HUES6 (cell line): ENCODE data around the gene CDKN2D.

Experiments used
- H3K27ac ChIP-seq: 2 replicates; pipeline ENCODE4 v1.7.0; 2013; ENCODE audit warnings: low read depth, mild to moderate bottlenecking, low read length, inconsistent platforms
- H3K27me3 ChIP-seq: 2 replicates; pipeline ENCODE4 v1.6.1; 2013; ENCODE audit warnings: low read length; ENCODE audit not compliant: control insufficient read depth, insufficient read depth
- H3K36me3 ChIP-seq: 2 replicates; pipeline ENCODE4 v1.6.1; 2013; ENCODE audit warnings: low read length; ENCODE audit not compliant: control insufficient read depth, insufficient read depth
- H3K4me1 ChIP-seq: 2 replicates; pipeline ENCODE4 v1.6.1; 2013; ENCODE audit warnings: low read length; ENCODE audit not compliant: control insufficient read depth, insufficient read depth
- H3K4me3 ChIP-seq: 2 replicates; pipeline ENCODE4 v1.5.1; 2013; ENCODE audit warnings: low read depth, low read length
- H3K9ac ChIP-seq: one replicate; pipeline ENCODE4 v1.6.1; 2013; ENCODE audit warnings: mild to moderate bottlenecking, low read length
- H3K9me3 ChIP-seq: 2 replicates; pipeline ENCODE4 v1.6.1; 2013; ENCODE audit warnings: low read depth, low read length; ENCODE audit not compliant: control insufficient read depth, insufficient read depth

Gene CDKN2D

GRCh38 chr19:10601999-10602329 is 33.2 kb upstream of the CDKN2D start:
- H3K9me3 ChIP-seq: no peaks in the 10 kb centered on the region
- peak overlapping the region; percentile 37; the same call in 1 of the 2 replicates for H3K4me3 ChIP-seq
- H3K4me1 ChIP-seq: peaks cover 19% of the 10 kb centered on the region
- H3K9ac ChIP-seq: no peak overlapping the region
- no peak overlapping the region for H3K27ac ChIP-seq
- H3K27me3 ChIP-seq: no peaks in the 10 kb centered on the region
- H3K36me3 ChIP-seq: no peaks in the 10 kb centered on the region

GRCh38 chr19:10600149-10600548 is 31.4 kb upstream of the CDKN2D start:
- H3K4me3 ChIP-seq: no peak overlapping the region
- H3K9me3 ChIP-seq: no peaks in the 10 kb centered on the region
- no peaks in the 10 kb centered on the region for H3K27me3 ChIP-seq
- no peak overlapping the region for H3K27ac ChIP-seq
- H3K4me1 ChIP-seq: peaks cover 19% of the 10 kb centered on the region
- no peak overlapping the region for H3K9ac ChIP-seq
- no peaks in the 10 kb centered on the region for H3K36me3 ChIP-seq

DNA sequence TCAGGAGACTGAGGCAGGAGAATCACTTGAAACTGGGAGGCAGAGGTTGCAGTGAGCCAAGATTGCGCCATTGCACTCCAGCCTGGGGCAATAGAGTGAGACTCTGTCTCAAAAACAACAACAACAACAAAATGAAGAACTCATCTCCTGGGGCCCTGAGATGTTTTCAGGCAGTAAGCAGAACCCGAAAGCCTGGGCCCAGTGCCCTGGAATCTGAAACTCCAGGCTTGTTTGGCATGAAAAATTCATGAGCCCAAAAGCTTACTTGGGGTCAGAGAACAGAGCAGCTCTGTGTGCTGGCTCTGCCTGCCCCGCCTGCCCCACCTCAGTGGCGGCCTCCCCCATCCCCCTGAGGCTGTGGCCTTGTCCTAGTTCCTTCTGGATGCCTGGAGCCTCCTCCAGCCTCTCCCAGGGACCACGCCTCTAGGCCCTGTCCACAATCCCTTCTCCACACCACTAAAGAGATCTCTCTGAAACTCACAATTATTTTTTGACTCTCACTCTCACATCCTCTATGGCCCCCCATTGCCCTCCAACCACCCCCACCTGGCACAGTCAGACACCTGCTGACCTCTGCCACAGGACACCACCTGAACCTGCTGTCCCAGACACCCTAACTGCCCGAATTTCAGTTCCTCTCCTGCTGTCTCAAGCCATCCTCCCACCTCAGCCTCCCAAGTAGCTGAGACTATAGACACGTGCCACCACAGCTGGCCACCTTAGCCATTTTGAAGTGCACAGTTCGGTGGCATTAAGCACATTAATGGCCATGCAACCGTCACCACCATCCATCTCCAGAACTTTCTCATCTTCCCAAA is 25.2 kb upstream of the CDKN2D start:
- no peaks in the 10 kb centered on the region for H3K4me1 ChIP-seq
- no peak overlapping the region for H3K4me3 ChIP-seq
- no peaks in the 10 kb centered on the region for H3K36me3 ChIP-seq
- no peak overlapping the region for H3K27ac ChIP-seq
- H3K9ac ChIP-seq: no peak overlapping the region
- no peaks in the 10 kb centered on the region for H3K9me3 ChIP-seq
- no peaks in the 10 kb centered on the region for H3K27me3 ChIP-seq

GRCh38 chr19:10593148-10593547 is 24.4 kb upstream of the CDKN2D start:
- Histone ChIP-seq H3K27ac (no peak overlapping the region), H3K4me1 (no peaks in the 10 kb centered on the region), H3K36me3 (no peaks in the 10 kb centered on the region), H3K9ac (no peak overlapping the region), H3K27me3 (no peaks in the 10 kb centered on the region), H3K4me3 (no peak overlapping the region), H3K9me3 (no peaks in the 10 kb centered on the region)

GRCh38 chr19:10587839-10588150 is 19.0 kb upstream of the CDKN2D start:
- Histone ChIP-seq H3K27me3 (peaks cover 9% of the 10 kb centered on the region; the same call in 1 of the 2 replicates), H3K27ac (no peak overlapping the region), H3K4me1 (no peaks in the 10 kb centered on the region), H3K9ac (no peak overlapping the region), H3K36me3 (peaks cover 8% of the 10 kb centered on the region; the same call in 1 of the 2 replicates), H3K9me3 (no peaks in the 10 kb centered on the region), H3K4me3 (no peak overlapping the region)

DNA sequence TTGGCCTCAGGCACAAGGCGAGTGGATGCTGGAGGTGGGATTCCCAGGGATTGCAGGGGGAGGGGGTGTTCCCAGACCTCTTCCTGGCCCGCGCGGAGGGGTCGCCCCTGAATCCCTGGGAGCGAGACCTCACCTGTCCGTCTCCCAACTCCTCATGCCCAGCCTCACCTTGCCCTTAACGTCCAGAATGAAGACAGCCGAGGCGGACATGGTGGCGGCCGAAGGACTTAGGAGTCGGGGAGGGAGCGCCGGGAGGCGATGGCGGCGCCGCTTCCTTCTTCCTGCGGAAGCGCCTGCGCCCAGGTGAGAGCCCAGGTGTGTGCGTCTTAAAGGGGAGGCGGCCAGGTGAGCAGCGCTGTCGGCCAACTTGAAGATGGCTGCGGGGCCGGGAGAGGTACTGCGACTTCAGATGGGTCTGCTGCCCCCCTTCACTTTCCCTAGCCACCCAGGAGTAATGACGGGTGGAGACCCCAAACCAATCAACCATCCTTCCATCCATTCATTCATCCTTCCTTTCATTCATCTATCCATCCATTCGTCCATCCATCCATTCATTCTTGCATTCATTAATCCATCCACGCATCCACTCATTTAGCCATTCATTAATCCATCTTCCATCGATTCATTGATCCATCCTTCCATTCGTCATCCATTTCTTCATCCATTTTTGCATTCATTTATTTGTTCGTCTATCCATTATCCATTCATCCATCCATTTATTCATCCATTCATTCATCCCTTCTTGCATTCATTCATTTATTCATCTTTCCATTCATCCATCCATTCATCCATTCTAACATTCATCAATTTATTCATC is 18.5 kb upstream of the CDKN2D start, which contains the start of gene AP1M2:
TSS of gene AP1M2 (minus strand) at position 291 of the 817 bp plus-strand sequence. CDS start at position 210, 81 bp downstream.
- Histone ChIP-seq H3K9me3 (no peaks in the 10 kb centered on the region), H3K9ac (peak within 1 kb of the TSS; percentile 68), H3K36me3 (peaks cover 8% of the 10 kb centered on the region; the same call in 1 of the 2 replicates), H3K4me1 (no peaks in the 10 kb centered on the region), H3K27ac (peak within 1 kb of the TSS; percentile 50; the same call in 1 of the 2 replicates), H3K27me3 (peaks cover 9% of the 10 kb centered on the region; the same call in 1 of the 2 replicates), H3K4me3 (peak within 1 kb of the TSS; percentile 90)

DNA sequence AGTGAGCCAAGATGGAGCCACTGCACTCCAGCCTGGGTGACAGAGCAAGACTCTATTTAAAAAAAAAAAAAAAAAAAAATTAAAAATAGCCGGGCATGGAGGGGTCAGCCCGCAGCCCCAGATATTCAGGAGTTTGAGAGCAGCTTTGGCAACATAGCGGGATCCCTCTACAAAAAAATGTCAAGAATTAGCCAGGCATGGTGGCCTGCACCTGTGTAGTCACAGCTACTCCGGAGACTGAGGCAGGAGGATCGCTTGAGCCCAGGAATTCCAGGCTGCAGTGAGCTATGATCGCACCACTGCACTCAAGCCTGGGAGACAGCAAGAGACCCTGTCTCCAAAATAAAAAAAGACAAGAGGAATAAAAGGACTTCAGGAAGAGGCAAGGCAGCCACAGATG is 17.6 kb upstream of the CDKN2D start:
- peaks cover 10% of the 10 kb centered on the region; the same call in 1 of the 2 replicates for H3K36me3 ChIP-seq
- H3K27me3 ChIP-seq: peaks cover 9% of the 10 kb centered on the region; the same call in 1 of the 2 replicates
- no peaks in the 10 kb centered on the region for H3K9me3 ChIP-seq
- no peaks in the 10 kb centered on the region for H3K4me1 ChIP-seq
- H3K4me3 ChIP-seq: peak overlapping the region; percentile 90
- no peak overlapping the region for H3K9ac ChIP-seq
- no peak overlapping the region for H3K27ac ChIP-seq

DNA sequence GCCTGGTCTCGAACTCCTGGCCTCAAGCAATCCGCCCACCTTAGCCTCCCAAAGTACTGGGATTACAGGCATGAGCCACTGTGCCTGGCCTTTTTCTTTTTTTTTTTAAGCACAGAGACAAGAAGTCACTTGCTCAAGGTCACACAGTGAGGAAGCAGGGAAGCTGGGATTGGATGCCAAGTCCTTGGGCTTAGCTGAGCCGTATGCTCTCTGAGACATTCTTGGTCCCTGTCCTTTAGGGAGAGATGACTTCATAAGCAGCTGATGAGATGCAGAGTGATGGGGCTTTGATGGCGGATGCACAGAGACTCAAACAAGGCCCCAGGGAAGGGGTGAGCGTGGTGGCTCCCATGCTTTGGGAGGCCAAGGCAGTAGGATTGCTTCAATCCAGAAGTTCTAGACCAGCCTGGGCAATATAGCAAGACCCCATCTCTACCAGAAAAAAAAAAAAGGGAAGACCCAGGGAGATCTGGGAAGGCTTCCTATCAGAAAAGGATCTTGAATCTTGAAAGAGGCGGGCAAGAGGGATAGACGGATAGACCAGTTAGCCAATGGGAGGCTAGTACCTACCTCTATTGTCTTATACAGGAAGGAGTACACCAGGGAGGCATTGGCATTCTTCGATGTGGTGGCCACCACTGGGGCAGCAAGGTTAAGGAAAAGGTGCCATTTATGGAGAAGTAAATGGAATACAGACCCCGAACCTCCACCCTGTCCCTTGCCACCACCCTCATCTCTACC is 14.4 kb upstream of the CDKN2D start:
- no peaks in the 10 kb centered on the region for H3K9me3 ChIP-seq
- no peak overlapping the region for H3K4me3 ChIP-seq
- H3K9ac ChIP-seq: no peak overlapping the region
- peaks cover 9% of the 10 kb centered on the region; the same call in 1 of the 2 replicates for H3K27me3 ChIP-seq
- H3K36me3 ChIP-seq: peaks cover 25% of the 10 kb centered on the region
- H3K27ac ChIP-seq: no peak overlapping the region
- 0 out of 2 replicates have a peak, but pooled peaks cover 2% of the 10 kb centered on the region for H3K4me1 ChIP-seq

- Histone ChIP-seq H3K9ac (no peak overlapping the region), H3K4me1 (0 out of 2 replicates have a peak, but pooled peaks cover 2% of the 10 kb centered on the region), H3K27ac (no peak overlapping the region), H3K4me3 (no peak overlapping the region), H3K36me3 (peaks cover 30% of the 10 kb centered on the region), H3K9me3 (no peaks in the 10 kb centered on the region), H3K27me3 (no peaks in the 10 kb centered on the region; the same call in 1 of the 2 replicates)
Observed at GRCh38 chr19:10582091-10582490, 13.3 kb upstream of the CDKN2D start.

- no peaks in the 10 kb centered on the region for H3K9me3 ChIP-seq
- no peaks in the 10 kb centered on the region for H3K27me3 ChIP-seq
- peaks cover 30% of the 10 kb centered on the region for H3K36me3 ChIP-seq
- no peak overlapping the region for H3K4me3 ChIP-seq
- H3K27ac ChIP-seq: no peak overlapping the region
- 0 out of 2 replicates have a peak, but pooled peaks cover 2% of the 10 kb centered on the region for H3K4me1 ChIP-seq
- H3K9ac ChIP-seq: no peak overlapping the region
Observed at GRCh38 chr19:10580979-10581631, 12.3 kb upstream of the CDKN2D start.
